KOPT-K1 (cell line): ENCODE results near the gene ZNF514.
"Not testable (repeated sequence)": the region's sequence is repeated elsewhere in the genome, so short reads cannot be mapped to it uniquely, and the experiment has no call there.

ENCODE experiments used
- H3K27ac ChIP-seq: fragments of 200-600 bp; sonication (generic); 2 replicates; pipeline ENCODE4 v1.5.1; 2016; ENCODE audit warnings: antibody characterized with exemption, mild to moderate bottlenecking, low read depth, low read length; ENCODE audit not compliant: poor library complexity, severe bottlenecking
- H3K36me3 ChIP-seq: fragments of 200-600 bp; sonication (generic); 2 replicates; pipeline ENCODE4 v1.5.1; 2017; ENCODE audit warnings: antibody characterized with exemption, mild to moderate bottlenecking, low read length, moderate library complexity; ENCODE audit not compliant: insufficient read depth
- H3K9me3 ChIP-seq: fragments of 200-600 bp; sonication (generic); 2 replicates; pipeline ENCODE4 v1.5.1; 2017; ENCODE audit warnings: antibody characterized with exemption, low read length, mild to moderate bottlenecking; ENCODE audit not compliant: insufficient read depth, poor library complexity, severe bottlenecking

Gene ZNF514

GRCh38 chr2:95159690-95160449 lies at the start of gene ZNF514:
TSS of gene ZNF514 (minus strand) at chr2:95159848. CDS start at chr2:95153253, 6,595 bp downstream.
- Histone ChIP-seq H3K36me3 (no peaks in the 10 kb centered on the region), H3K9me3 (no peaks in the 10 kb centered on the region), H3K27ac (peak within 1 kb of the TSS; percentile 43)

GRCh38 chr2:95208106-95208505 lies 48.5 kb upstream of the ZNF514 start:
- Histone ChIP-seq H3K36me3 (peaks cover 41% of the 10 kb centered on the region), H3K27ac (peak overlapping the region; percentile 69), H3K9me3 (peaks cover 37% of the 10 kb centered on the region)

- Histone ChIP-seq H3K9me3 (peaks cover 30% of the 10 kb centered on the region), H3K27ac (peak within 1 kb of the TSS; percentile 69), H3K36me3 (peaks cover 33% of the 10 kb centered on the region)
These were observed 47.7 kb upstream of the ZNF514 start, which contains the start of gene ZNF892 for GRCh38 chr2:95207111-95207961. TSS of gene ZNF892 (plus strand) at chr2:95207521. CDS start at chr2:95207816, 295 bp downstream.

DNA sequence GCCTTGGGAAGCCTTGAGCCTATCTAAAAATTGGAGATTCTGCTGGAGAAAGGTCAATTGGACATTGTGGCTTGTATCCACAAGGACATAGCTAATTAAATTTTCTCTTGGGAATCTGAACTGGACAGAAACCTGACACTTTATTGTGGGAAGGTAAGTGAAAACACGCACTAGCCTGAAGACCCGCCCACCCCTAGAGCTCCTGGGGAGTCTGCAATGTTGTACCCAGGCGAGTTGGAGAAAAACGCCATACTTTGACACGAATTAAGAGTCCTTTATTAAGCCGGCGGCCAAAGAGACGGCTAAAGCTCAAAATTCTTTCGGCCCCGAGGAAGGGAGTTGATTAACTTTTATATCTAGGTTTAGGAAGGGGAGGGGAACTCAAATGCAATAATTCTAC lies 46.4 kb upstream of the ZNF514 start:
- peaks cover 21% of the 10 kb centered on the region for H3K36me3 ChIP-seq
- peaks cover 17% of the 10 kb centered on the region for H3K9me3 ChIP-seq
- H3K27ac ChIP-seq: no peak overlapping the region

GRCh38 chr2:95204396-95204795 lies 44.7 kb upstream of the ZNF514 start:
- Histone ChIP-seq H3K36me3 (peaks cover 9% of the 10 kb centered on the region), H3K9me3 (peaks cover 5% of the 10 kb centered on the region), H3K27ac (no peak overlapping the region)

- Histone ChIP-seq H3K9me3 (no peaks in the 10 kb centered on the region), H3K27ac (no peak overlapping the region), H3K36me3 (peaks cover 4% of the 10 kb centered on the region)
These were observed 44.3 kb upstream of the ZNF514 start for GRCh38 chr2:95203911-95204310.

DNA sequence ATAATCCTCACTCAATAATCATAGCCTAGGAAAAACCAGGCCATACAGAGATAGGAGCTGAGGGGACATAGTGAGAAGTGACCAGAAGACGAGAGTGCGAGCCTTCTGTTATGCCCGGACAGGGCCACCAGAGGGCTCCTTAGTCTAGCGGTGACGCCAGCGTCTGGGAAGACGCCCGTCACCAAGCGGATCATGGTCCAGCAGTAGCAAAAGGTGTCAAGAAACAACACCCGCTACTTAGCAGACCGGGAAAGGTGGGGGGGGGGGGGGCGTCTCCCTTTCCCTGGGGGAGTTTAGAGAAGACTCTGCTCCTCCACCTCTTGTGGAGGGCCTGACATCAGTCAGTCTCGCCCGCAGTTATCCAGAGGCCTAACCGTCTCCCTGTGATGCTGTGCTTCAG lies 33.3 kb upstream of the ZNF514 start:
- not testable (repeated sequence) for H3K36me3 ChIP-seq, H3K9me3 ChIP-seq, H3K27ac ChIP-seq

DNA sequence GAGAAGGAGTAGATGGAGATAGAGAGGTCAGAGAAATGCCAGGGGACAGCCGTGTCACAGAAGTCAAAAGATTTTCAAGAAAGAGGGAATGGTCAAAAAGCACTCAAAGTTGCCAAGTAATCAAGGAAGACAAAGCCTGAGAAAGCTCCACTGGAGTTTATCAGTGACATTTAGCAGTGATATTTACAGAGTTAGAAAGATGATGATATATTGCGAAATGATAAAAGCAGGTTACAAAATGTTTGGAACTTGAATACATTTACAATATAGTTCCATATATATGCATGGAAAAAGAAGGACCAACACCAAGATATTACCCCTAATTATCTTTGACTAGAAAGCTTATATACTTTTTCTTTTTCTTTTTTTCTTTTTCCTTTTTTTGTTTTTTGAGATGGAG lies 26.3 kb upstream of the ZNF514 start:
- peaks cover 17% of the 10 kb centered on the region for H3K36me3 ChIP-seq
- no peaks in the 10 kb centered on the region for H3K9me3 ChIP-seq
- H3K27ac ChIP-seq: no peak overlapping the region

GRCh38 chr2:95185197-95185596 lies 25.5 kb upstream of the ZNF514 start:
- Histone ChIP-seq H3K36me3 (peaks cover 22% of the 10 kb centered on the region), H3K27ac (no peak overlapping the region), H3K9me3 (no peaks in the 10 kb centered on the region)

GRCh38 chr2:95181774-95182173 lies 22.1 kb upstream of the ZNF514 start:
- Histone ChIP-seq H3K9me3 (no peaks in the 10 kb centered on the region), H3K36me3 (peaks cover 27% of the 10 kb centered on the region), H3K27ac (no peak overlapping the region)

DNA sequence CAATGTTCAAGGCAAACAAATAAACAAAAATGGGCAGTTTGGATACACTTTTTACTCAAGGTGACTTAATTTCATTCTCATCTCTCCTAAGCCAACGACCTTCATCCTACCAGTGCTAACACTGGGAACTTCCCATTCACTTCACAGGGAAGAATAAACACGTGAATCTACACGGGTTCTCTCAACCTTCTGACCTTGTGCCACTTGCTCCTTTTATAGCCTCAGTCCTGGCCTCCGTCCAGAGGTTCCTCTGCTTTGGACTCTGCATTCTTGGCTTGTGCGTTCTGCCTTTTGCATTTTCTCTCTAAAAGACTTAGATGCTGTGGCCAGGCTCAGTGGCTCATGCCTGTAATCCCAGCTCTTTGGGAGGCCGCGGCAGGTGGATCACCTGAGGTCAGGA lies 19.8 kb upstream of the ZNF514 start:
- no peak overlapping the region for H3K27ac ChIP-seq
- H3K9me3 ChIP-seq: no peaks in the 10 kb centered on the region
- H3K36me3 ChIP-seq: peaks cover 27% of the 10 kb centered on the region

DNA sequence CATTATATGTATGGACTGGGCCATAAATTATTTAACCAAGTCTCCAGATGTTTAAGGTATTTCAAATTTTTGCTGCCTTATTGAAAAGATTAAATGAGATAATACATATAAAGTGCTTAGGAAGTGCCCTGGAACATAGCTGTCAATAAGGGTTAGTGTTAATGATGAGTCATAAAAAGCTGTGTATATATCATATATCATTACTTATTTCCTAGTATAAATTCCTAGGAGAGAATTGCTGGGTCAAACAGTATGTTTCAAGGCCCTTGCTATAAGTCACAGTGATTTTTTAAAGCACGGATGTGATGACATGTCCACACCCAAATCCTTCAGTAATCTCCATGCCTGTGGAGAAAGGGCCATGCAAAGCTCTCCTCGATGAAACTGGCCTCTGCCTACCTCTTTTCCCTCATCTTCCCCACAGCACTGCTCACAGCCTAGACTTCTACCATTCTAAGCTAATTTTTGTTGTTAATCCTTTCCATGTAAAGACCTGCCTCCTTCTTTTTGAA lies 14.4 kb upstream of the ZNF514 start:
- no peak overlapping the region for H3K27ac ChIP-seq
- H3K9me3 ChIP-seq: no peaks in the 10 kb centered on the region
- H3K36me3 ChIP-seq: no peaks in the 10 kb centered on the region

- no peaks in the 10 kb centered on the region for H3K9me3 ChIP-seq
- no peak overlapping the region for H3K27ac ChIP-seq
- H3K36me3 ChIP-seq: no peaks in the 10 kb centered on the region
These were observed 12.3 kb upstream of the ZNF514 start for GRCh38 chr2:95171902-95172301.

DNA sequence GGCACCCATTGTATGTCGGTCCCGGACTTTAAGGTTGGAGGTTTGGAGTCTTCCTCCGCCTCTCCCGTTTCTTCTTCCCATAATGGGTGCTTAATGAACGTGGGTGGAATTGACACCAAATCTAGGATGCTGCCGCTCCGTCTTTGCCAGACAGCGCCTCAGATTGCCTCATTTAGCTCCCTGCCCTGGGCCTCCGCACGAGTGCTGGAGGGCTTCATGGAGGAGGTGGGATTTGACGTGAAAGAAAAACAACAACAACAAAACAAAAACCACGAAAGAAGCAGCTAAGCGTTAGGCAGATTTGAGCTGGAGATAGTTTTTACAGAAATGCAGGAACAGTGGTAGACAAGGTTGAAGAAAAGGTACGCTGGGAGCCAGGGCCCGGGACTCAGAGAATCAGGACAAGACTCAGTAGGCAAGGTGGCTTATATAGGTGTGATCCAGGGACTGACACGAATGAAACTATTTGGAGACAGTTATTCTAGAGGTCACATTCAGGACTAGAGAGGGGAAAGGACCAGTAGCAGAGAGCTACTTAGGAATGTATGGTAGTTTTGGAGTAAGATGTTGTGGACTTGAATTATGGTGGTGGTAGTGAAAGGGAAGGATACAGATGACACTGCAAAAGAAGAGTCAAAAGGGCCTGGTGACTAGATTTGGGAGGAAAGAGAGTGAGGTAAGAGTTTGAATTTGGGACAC lies 6.6 kb upstream of the ZNF514 start:
- Histone ChIP-seq H3K36me3 (no peaks in the 10 kb centered on the region), H3K27ac (peak overlapping the region; percentile 92), H3K9me3 (no peaks in the 10 kb centered on the region)
